GM12865 (cell line): Measurements from ENCODE around the gene LEFTY1.

ENCODE experiments used
- DNase-seq: peaks from one replicate; pipeline ENCODE4 v3.0.0; 2010; ENCODE audit warnings: low read depth
- H3K4me3 ChIP-seq: 2 replicates; pipeline ENCODE4 v1.5.1; 2011; ENCODE audit warnings: mild to moderate bottlenecking, low read depth, low read length, control low read depth
- TF ChIP-seq, protein P1 (sequence below): IDR thresholded peaks from 2 replicates; pipeline ENCODE4 v1.5.1; 2011; ENCODE audit warnings: low read length, control low read depth, low read depth, inconsistent platforms; ENCODE audit not compliant: insufficient read depth; ENCODE audit errors: missing control alignments

LEFTY1 gene

DNA sequence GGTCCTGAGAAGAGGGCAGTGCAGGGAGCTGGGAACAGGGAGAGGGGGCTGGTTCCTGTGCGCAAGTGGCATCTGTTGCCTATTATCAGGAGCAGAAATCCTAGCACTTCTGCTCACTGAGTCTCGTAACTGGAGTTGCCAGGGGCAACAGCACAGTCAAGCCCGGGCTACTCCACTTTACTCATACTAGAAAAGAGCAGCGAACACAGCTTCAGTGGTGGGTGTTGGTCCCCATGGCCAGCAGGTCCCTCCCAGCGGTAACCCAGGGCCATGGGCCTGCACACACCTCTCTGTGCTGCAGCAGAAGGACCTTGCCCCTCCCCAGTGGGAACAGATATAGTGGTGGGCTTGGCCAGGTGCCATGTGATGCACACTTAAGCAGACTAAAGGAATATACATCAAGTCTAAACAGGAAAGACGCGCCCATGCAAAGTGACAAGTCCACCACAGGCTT, 26.6 kb upstream of the LEFTY1 start:
- H3K4me3 ChIP-seq = no peak overlapping the region
- no peak for DNase-seq
- TF ChIP-seq, protein P1, sequence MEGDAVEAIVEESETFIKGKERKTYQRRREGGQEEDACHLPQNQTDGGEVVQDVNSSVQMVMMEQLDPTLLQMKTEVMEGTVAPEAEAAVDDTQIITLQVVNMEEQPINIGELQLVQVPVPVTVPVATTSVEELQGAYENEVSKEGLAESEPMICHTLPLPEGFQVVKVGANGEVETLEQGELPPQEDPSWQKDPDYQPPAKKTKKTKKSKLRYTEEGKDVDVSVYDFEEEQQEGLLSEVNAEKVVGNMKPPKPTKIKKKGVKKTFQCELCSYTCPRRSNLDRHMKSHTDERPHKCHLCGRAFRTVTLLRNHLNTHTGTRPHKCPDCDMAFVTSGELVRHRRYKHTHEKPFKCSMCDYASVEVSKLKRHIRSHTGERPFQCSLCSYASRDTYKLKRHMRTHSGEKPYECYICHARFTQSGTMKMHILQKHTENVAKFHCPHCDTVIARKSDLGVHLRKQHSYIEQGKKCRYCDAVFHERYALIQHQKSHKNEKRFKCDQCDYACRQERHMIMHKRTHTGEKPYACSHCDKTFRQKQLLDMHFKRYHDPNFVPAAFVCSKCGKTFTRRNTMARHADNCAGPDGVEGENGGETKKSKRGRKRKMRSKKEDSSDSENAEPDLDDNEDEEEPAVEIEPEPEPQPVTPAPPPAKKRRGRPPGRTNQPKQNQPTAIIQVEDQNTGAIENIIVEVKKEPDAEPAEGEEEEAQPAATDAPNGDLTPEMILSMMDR = no peak

DNA sequence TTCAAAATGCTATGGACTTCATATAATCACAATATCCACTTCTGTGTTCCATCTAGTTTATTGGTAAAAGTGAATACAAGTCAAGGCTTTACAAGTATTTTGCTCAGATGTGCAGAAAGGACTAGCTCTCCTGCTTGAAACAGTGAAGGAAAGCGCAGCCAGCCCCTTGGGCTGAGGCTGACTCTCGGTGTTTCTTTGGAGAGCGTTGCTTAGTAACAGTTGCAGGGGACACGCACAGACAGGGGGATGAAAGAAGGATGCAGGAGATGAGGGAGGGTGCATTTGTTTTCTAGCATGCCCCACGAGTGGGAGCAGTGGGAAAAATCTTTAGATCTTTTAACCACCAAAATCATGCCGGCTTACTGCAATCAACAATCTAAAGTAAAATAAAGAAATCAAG, 26.0 kb upstream of the LEFTY1 start:
- no peak for DNase-seq
- TF ChIP-seq, protein P1 = no peak
- no peak overlapping the region for H3K4me3 ChIP-seq

DNA sequence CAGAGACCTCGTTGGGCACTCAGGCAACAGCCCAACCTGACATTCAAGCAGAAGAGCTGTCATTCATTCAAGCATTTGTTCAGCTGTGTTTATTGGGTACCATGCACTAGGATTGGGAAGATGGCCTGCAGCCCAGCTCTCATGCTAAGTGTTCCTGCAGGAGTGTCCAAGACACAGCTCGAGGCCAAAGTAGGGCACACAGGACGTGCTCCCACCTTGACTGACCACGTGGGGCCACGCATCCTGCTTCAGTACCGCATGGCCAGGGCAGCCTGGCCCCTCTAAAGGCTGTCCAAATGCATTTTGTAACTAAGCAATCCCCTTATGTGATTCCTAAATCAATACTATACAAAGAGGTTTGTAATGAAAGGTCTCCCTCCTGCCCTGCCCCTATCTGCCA, 25.4 kb upstream of the LEFTY1 start:
- DNase-seq = no peak
- TF ChIP-seq, protein P1 = no peak
- no peak overlapping the region for H3K4me3 ChIP-seq

DNA sequence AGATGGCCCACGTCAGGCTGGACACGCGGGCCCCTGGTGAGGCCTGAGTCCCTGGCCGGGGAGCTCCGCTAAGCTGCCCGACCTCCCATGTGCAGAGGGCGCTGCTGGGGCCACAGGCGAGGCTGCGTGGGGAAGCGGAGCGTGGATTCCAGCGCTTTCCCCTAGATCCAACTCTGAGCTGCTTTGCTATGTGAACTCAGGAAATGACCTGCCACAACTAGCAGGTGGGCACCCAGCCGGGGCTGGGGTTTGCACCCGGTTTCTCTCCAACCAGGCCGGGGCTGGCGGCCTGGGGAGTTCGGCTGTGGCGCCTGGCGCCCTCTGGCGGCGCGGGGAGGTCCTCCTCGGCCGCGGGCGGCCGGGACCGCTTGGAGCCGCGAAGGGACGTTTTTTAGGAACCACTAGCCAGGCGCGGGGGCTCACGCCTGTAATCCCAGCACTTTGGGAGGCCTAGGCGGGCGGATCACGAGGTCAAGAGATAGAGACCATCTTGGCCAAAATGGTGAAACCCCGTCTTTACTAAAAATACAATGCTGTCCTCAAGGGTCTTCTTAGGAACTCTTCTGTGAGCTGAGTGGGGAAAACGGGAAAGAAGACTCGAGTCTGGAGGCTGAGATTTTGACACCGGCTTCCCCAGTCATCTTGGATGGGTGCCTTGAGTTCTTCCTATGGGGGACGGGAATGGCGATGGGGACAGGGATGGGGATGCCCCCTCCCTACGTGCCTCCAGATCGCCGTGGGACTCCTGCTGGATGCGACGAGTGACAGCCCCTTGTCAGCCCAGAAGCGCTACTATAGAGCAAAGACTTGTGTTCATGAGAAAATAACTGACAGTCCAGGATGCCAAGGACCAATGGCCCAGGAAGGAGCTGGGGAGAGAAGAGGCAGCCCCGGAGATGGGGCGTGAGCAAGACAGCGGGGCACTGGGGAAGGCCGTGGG, 22.5 kb upstream of the LEFTY1 start:
- TF ChIP-seq, protein P1 = peak; percentile 85
- no peak overlapping the region for H3K4me3 ChIP-seq
- peak; percentile 72 for DNase-seq

DNA sequence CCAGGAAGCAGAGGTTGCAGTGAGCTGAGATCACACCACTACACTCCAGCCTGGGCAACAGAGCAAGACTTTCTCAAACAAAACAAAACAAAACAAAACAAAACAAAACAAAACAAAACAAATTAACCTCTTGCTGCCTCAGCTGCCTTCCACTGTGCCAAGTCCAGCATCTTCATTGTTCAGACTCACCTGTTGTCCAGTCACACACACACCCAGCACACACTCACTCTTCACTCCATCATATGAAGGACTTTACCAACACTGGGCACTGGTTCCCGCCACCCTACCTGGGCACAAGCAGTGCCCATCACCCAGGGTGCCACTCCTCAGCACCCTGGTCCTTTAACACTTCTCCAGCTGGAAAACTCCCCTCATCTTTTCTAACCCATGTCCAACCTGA, 20.5 kb upstream of the LEFTY1 start:
- DNase-seq = no peak
- TF ChIP-seq, protein P1 = no peak
- H3K4me3 ChIP-seq = no peak overlapping the region

DNA sequence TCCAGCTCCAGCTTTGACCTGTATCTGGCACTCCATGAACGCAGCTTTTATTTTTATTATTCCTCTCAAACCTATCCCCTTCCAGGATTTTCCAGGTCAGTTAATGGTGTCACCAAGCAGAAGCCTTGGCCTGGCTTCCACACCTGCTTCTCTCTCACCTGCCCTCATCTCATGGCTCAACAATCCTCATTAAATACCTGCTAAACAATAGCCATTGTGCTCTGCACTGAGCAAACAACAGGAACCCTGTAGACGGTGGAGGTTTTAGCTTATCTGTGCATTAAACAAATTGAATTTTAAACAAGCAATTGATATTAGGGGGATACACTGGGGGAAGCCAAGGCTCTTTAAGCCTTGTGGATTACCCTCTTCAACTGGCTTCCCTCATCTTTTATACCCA, 19.8 kb upstream of the LEFTY1 start:
- TF ChIP-seq, protein P1 = no peak
- no peak overlapping the region for H3K4me3 ChIP-seq
- DNase-seq = no peak
